ENCODE results near the gene MGRN1. TPM values are rescaled to one million over a fixed set of nuclear protein-coding genes. Genes with fewer than 3 reads are reported as not detected.

MGRN1 gene
- total and polyA plus RNA-seq, 2 of the 13 experiments (the other 11 are each of a cell fraction or from before 2014, with no cell fraction given), result 11.9 to 12.6 TPM

DNA sequence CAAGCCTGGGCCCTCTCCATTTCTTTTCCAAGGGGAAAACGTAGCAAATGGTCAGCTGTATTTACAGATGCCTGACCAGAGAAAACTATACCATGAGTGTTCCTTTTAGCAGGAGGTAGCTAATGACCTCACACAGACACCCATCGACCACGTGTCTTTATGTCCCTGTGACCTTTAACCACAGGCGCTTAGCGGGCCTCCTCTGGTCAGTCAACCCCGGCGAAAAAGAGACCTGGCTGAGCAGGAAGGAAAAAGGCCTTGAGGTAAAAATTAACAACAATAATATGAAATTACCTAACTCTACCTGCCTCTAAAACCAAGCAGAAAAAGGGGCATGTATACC, 77.8 kb downstream of the MGRN1 start (continued):
- TF ChIP-seq NFATC3 (CRISPR knock-in tag; IDR thresholded peaks at IDR 0.05), result no peak
- TF ChIP-seq ERF (CRISPR knock-in tag; IDR thresholded peaks at IDR 0.05), result 0 out of 2 replicates have a peak, but pooled peaks have one; percentile 19
- no peak for TF ChIP-seq U2AF1 (optimal IDR thresholded peaks at IDR 0.05; ENCODE audit: low read depth, low read length)
- TF ChIP-seq ZNF33B (CRISPR knock-in tag; IDR thresholded peaks at IDR 0.05), result no peak
- no peak for TF ChIP-seq FOXP1 (IDR thresholded peaks at IDR 0.05)
- no peak for TF ChIP-seq FOXP1 (CRISPR knock-in tag; IDR thresholded peaks at IDR 0.05)
- TF ChIP-seq ARID2 (CRISPR knock-in tag; IDR thresholded peaks at IDR 0.05; ENCODE audit: borderline replicate concordance), result no peak
- peak; percentile 60; the same call in 1 of the 2 replicates for TF ChIP-seq NR2F6 (IDR thresholded peaks at IDR 0.05)
- TF ChIP-seq NR2F6 (CRISPR knock-in tag; IDR thresholded peaks at IDR 0.05), result peak; percentile 38; the same call in 1 of the 2 replicates
- no peak for TF ChIP-seq ZKSCAN8 (CRISPR knock-in tag; IDR thresholded peaks at IDR 0.05; ENCODE audit: borderline replicate concordance)
- no peak for TF ChIP-seq ZNF10 (CRISPR knock-in tag; IDR thresholded peaks at IDR 0.05; ENCODE audit: borderline replicate concordance, low read depth)
- TF ChIP-seq KLF15 (CRISPR knock-in tag; IDR thresholded peaks at IDR 0.05; ENCODE audit: borderline replicate concordance), result no peak
- no peak for TF ChIP-seq ZNF180 (CRISPR knock-in tag; IDR thresholded peaks at IDR 0.05; ENCODE audit: borderline replicate concordance, low read depth)
- no peak for TF ChIP-seq HNRNPL (IDR thresholded peaks at IDR 0.05; ENCODE audit: low read depth, low read length)
- no peak for TF ChIP-seq ZSCAN29 (CRISPR knock-in tag; conservative IDR thresholded peaks at IDR 0.05)
- TF ChIP-seq HIVEP1 (CRISPR knock-in tag; IDR thresholded peaks at IDR 0.05), result no peak
- TF ChIP-seq ZNF772 (CRISPR knock-in tag; IDR thresholded peaks at IDR 0.05), result no peak
- TF ChIP-seq ZNF556 (CRISPR knock-in tag; IDR thresholded peaks at IDR 0.05; ENCODE audit: borderline replicate concordance), result no peak
- no peak for TF ChIP-seq ZNF224 (CRISPR knock-in tag; IDR thresholded peaks at IDR 0.05)
- TF ChIP-seq ARNT (IDR thresholded peaks at IDR 0.05), result no peak
- TF ChIP-seq, protein P1, sequence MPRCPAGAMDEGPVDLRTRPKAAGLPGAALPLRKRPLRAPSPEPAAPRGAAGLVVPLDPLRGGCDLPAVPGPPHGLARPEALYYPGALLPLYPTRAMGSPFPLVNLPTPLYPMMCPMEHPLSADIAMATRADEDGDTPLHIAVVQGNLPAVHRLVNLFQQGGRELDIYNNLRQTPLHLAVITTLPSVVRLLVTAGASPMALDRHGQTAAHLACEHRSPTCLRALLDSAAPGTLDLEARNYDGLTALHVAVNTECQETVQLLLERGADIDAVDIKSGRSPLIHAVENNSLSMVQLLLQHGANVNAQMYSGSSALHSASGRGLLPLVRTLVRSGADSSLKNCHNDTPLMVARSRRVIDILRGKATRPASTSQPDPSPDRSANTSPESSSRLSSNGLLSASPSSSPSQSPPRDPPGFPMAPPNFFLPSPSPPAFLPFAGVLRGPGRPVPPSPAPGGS (CRISPR knock-in tag; IDR thresholded peaks at IDR 0.05), result no peak
- no peak for TF ChIP-seq ZBTB8A (CRISPR knock-in tag; IDR thresholded peaks at IDR 0.05; ENCODE audit: borderline replicate concordance, low read depth)
- peak; percentile 38 for TF ChIP-seq FOXA3 (CRISPR knock-in tag; IDR thresholded peaks at IDR 0.05)
- TF ChIP-seq KMT2B (CRISPR knock-in tag; IDR thresholded peaks at IDR 0.05), result no peak
- TF ChIP-seq, protein P2, sequence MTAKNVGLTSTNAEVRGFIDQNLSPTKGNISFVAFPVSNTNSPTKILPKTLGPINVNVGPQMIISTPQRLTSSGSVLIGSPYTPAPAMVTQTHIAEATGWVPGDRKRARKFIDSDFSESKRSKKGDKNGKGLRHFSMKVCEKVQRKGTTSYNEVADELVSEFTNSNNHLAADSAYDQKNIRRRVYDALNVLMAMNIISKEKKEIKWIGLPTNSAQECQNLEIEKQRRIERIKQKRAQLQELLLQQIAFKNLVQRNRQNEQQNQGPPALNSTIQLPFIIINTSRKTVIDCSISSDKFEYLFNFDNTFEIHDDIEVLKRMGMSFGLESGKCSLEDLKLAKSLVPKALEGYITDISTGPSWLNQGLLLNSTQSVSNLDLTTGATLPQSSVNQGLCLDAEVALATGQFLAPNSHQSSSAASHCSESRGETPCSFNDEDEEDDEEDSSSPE (CRISPR knock-in tag; IDR thresholded peaks at IDR 0.05), result no peak
- TF ChIP-seq, protein P3, sequence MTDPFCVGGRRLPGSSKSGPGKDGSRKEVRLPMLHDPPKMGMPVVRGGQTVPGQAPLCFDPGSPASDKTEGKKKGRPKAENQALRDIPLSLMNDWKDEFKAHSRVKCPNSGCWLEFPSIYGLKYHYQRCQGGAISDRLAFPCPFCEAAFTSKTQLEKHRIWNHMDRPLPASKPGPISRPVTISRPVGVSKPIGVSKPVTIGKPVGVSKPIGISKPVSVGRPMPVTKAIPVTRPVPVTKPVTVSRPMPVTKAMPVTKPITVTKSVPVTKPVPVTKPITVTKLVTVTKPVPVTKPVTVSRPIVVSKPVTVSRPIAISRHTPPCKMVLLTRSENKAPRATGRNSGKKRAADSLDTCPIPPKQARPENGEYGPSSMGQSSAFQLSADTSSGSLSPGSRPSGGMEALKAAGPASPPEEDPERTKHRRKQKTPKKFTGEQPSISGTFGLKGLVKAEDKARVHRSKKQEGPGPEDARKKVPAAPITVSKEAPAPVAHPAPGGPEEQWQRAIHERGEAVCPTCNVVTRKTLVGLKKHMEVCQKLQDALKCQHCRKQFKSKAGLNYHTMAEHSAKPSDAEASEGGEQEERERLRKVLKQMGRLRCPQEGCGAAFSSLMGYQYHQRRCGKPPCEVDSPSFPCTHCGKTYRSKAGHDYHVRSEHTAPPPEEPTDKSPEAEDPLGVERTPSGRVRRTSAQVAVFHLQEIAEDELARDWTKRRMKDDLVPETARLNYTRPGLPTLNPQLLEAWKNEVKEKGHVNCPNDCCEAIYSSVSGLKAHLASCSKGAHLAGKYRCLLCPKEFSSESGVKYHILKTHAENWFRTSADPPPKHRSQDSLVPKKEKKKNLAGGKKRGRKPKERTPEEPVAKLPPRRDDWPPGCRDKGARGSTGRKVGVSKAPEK (CRISPR knock-in tag; IDR thresholded peaks at IDR 0.05; ENCODE audit: borderline replicate concordance), result no peak
- no peak for TF ChIP-seq ATRX (CRISPR knock-in tag; IDR thresholded peaks at IDR 0.05; ENCODE audit: borderline replicate concordance)
- TF ChIP-seq, protein P4, sequence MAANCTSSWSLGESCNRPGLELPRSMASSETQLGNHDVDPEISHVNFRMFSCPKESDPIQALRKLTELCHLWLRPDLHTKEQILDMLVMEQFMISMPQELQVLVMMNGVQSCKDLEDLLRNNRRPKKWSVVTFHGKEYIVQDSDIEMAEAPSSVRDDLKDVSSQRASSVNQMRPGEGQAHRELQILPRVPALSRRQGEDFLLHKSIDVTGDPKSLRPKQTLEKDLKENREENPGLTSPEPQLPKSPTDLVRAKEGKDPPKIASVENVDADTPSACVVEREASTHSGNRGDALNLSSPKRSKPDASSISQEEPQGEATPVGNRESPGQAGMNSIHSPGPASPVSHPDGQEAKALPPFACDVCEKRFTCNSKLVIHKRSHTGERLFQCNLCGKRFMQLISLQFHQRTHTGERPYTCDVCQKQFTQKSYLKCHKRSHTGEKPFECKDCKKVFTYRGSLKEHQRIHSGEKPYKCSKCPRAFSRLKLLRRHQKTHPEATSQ (CRISPR knock-in tag; IDR thresholded peaks at IDR 0.05; ENCODE audit: borderline replicate concordance), result no peak
- no peak for TF ChIP-seq HHEX (CRISPR knock-in tag; IDR thresholded peaks at IDR 0.05)

Measured in HepG2 (cell line).